GM12878 (cell line): Measurements from ENCODE around the gene IFITM5.

Source experiments
- CTCF ChIP-seq, 3 experiments: IDR thresholded peaks in 2 of 3; conservative IDR thresholded peaks in 1 of 3; 2 replicates each; pipeline ENCODE4 v1.5.1; 2011; ENCODE audit warnings: low read depth in 3 of 3, low read length in 3 of 3, mild to moderate bottlenecking in 3 of 3, control low read depth in 2 of 3, moderate library complexity in 2 of 3, inconsistent platforms in 1 of 3, mixed read lengths in 1 of 3; ENCODE audit not compliant: control insufficient read depth in 2 of 3, insufficient read depth in 1 of 3; ENCODE audit errors: extremely low read depth in 1 of 3
- ELK1 ChIP-seq: IDR thresholded peaks from 2 replicates; pipeline ENCODE4 v1.6.1; 2012; ENCODE audit warnings: low read depth, low read length, improper control_type of control experiment
- POLR2A ChIP-seq: IDR thresholded peaks from 2 replicates; pipeline ENCODE4 v1.6.1; 2011; ENCODE audit warnings: low read depth, mild to moderate bottlenecking, low read length

- TF ChIP-seq CTCF (IDR thresholded peaks at IDR 0.05 in 2 of 3, conservative IDR thresholded peaks at IDR 0.05 in 1 of 3; ENCODE audit: control insufficient read depth in 2 of 3, extremely low read depth in 1 of 3, insufficient read depth in 1 of 3, low read depth in 3 of 3, low read length in 3 of 3) = no peak
- TF ChIP-seq POLR2A = no peak
- no peak for TF ChIP-seq ELK1
These were observed 32.2 kb upstream of the IFITM5 start for GRCh38 chr11:331358-332060.
